Measurements from ENCODE around the gene SEC61A1.

SEC61A1 gene

DNA sequence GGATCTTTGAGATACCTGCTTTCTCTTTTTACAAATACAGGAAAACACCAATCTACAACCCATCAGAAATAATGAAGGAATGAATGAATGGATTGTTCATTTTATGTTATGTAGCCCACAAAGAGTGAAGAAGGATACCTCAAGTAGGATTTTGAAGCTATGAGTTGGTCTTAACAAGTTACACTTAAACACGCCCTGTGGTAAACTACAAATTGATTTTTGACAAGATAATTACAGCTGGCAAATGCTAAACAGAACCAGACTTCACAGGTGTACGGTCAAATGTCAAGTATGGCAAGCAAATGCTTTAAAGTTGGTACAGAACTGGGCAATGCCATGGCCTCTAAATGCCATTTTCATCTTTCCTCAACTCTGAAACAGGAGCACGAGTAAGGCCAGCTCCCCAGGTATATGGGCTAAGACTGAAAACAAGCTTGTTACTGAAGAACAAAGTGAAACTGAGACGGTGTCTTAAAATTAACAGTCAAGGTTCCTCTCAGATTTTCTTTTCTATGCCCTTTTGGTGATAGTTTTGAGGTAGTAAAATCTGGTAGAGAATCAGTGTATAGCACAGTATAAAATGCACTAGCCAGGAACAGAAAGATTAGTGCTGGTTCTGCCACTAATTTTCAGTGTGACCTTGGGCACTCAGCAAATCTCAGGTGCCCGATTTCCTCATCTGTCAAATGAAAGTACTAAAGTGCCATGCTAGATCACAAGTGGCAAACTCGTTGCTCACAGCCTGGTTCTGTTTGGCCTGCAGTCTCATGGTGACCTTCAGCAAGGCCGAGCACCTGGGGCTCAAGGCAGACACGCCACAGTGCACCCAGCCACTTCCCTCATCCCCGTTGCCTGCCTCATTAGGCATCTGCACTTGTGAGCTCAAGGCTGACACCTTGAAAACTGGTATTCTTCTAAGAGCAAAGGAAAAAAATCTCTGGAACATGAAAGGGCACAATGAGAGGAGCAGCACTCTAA is 61.9 kb downstream of the SEC61A1 start:
- FAIRE-seq = no peak

Data from islet of Langerhans (tissue), 1 donor.